ENCODE measurements around the gene HOTAIR. TPM values are rescaled to one million over a fixed set of nuclear protein-coding genes. Genes with fewer than 3 reads are reported as not detected.

Gene HOTAIR
- total RNA-seq, 1 donor from 2014 or later: not detected

GRCh38 chr12:54017027-54017788 is 42.5 kb upstream of the HOTAIR start:
- H3F3A ChIP-seq (ENCODE audit: low read depth): no peaks in the 10 kb centered on the region
- no peaks in the 10 kb centered on the region for H3K36me3 ChIP-seq
- Mint-ChIP-seq H3K27me3 (ENCODE audit: insufficient read depth, low read depth) (peaks cover 89% of the 10 kb centered on the region), H3K4me1 (no peaks in the 10 kb centered on the region), H3K9me3 (peaks cover 5% of the 10 kb centered on the region), H3K4me3 (peak overlapping the region; percentile 74), H3K27ac (no peak overlapping the region), H3K36me3 (no peaks in the 10 kb centered on the region)
- peak overlapping the region; percentile 39 for H3K4me3 ChIP-seq
- peak; percentile 75 for TF ChIP-seq EZH2phosphoT487 (IDR thresholded peaks at IDR 0.05)
- TF ChIP-seq, protein P1, sequence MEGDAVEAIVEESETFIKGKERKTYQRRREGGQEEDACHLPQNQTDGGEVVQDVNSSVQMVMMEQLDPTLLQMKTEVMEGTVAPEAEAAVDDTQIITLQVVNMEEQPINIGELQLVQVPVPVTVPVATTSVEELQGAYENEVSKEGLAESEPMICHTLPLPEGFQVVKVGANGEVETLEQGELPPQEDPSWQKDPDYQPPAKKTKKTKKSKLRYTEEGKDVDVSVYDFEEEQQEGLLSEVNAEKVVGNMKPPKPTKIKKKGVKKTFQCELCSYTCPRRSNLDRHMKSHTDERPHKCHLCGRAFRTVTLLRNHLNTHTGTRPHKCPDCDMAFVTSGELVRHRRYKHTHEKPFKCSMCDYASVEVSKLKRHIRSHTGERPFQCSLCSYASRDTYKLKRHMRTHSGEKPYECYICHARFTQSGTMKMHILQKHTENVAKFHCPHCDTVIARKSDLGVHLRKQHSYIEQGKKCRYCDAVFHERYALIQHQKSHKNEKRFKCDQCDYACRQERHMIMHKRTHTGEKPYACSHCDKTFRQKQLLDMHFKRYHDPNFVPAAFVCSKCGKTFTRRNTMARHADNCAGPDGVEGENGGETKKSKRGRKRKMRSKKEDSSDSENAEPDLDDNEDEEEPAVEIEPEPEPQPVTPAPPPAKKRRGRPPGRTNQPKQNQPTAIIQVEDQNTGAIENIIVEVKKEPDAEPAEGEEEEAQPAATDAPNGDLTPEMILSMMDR (IDR thresholded peaks at IDR 0.05): no peak
- TF ChIP-seq EZH2 (IDR thresholded peaks at IDR 0.05): peak; percentile 93
- H3K9me3 ChIP-seq (ENCODE audit: low read depth): no peaks in the 10 kb centered on the region
- no peaks in the 10 kb centered on the region for H3K79me2 ChIP-seq (ENCODE audit: low read depth)
- peaks cover 82% of the 10 kb centered on the region for H4K20me1 ChIP-seq (ENCODE audit: low read depth)
- no peak overlapping the region for H3K9ac ChIP-seq
- H3K27ac ChIP-seq: no peak overlapping the region
- DNase-seq (ENCODE audit: low spot score): peak; percentile 41
- peak overlapping the region; percentile 73 for H3K4me2 ChIP-seq
- H2AFZ ChIP-seq (replicated peaks): no peak overlapping the region
- no peaks in the 10 kb centered on the region for H3K4me1 ChIP-seq
- H3K27me3 ChIP-seq: peaks cover 100% of the 10 kb centered on the region

DNA sequence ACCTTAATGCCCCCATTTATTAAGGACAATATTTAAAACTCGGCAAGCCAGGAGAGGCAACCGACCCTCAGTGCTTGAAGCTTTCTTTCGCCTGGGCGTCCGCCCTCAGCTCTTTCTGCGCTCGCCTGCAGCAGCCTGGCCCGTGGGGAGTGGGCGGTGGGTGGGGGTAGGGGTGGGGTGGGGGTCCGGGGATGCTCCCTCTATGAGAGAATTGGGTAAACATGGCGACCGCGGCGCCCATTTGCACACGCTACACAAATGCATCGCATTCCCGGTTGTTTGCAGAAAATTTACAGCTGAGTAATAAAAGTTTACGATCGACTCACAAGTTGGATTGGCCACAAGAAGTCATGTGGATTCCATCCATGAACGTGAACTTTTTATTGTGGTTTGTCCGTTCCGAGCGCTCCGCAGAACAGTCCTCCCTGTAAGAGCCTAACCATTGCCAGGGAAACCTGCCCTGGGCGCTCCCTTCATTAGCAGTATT is 41.8 kb upstream of the HOTAIR start:
- H3K27ac ChIP-seq: no peak overlapping the region
- peaks cover 78% of the 10 kb centered on the region for H4K20me1 ChIP-seq (ENCODE audit: low read depth)
- H3F3A ChIP-seq (ENCODE audit: low read depth): no peaks in the 10 kb centered on the region
- no peak overlapping the region for H3K4me3 Mint-ChIP-seq
- peaks cover 5% of the 10 kb centered on the region for H3K9me3 Mint-ChIP-seq
- no peak overlapping the region for H3K4me3 ChIP-seq
- H3K9ac ChIP-seq: no peak overlapping the region
- no peaks in the 10 kb centered on the region for H3K9me3 ChIP-seq (ENCODE audit: low read depth)
- H3K36me3 ChIP-seq: no peaks in the 10 kb centered on the region
- peaks cover 89% of the 10 kb centered on the region for H3K27me3 Mint-ChIP-seq (ENCODE audit: insufficient read depth, low read depth)
- TF ChIP-seq EZH2 (IDR thresholded peaks at IDR 0.05) (no peak), EZH2phosphoT487 (IDR thresholded peaks at IDR 0.05) (no peak)
- TF ChIP-seq, protein P1 (IDR thresholded peaks at IDR 0.05): no peak
- no peak overlapping the region for H3K4me2 ChIP-seq
- H2AFZ ChIP-seq (replicated peaks): no peak overlapping the region
- DNase-seq (ENCODE audit: low spot score): no peak
- no peak overlapping the region for H3K27ac Mint-ChIP-seq
- H3K27me3 ChIP-seq: peaks cover 100% of the 10 kb centered on the region
- H3K79me2 ChIP-seq (ENCODE audit: low read depth): no peaks in the 10 kb centered on the region
- H3K4me1 Mint-ChIP-seq: no peaks in the 10 kb centered on the region
- no peaks in the 10 kb centered on the region for H3K36me3 Mint-ChIP-seq
- H3K4me1 ChIP-seq: no peaks in the 10 kb centered on the region

- no peak overlapping the region for H3K4me3 Mint-ChIP-seq
These were observed 41.3 kb upstream of the HOTAIR start for GRCh38 chr12:54016051-54016450.

More at GRCh38 chr12:54016051-54016450, 41.3 kb upstream of the HOTAIR start:
- Mint-ChIP-seq H3K4me1 (no peaks in the 10 kb centered on the region), H3K27ac (no peak overlapping the region), H3K36me3 (no peaks in the 10 kb centered on the region), H3K9me3 (peaks cover 5% of the 10 kb centered on the region), H3K27me3 (ENCODE audit: insufficient read depth, low read depth) (peaks cover 89% of the 10 kb centered on the region)
- H3K36me3 ChIP-seq: no peaks in the 10 kb centered on the region
- peaks cover 100% of the 10 kb centered on the region for H3K27me3 ChIP-seq
- H3K9ac ChIP-seq: no peak overlapping the region
- no peaks in the 10 kb centered on the region for H3K79me2 ChIP-seq (ENCODE audit: low read depth)
- H3K4me1 ChIP-seq: no peaks in the 10 kb centered on the region
- H3F3A ChIP-seq (ENCODE audit: low read depth): peaks cover 1% of the 10 kb centered on the region
- H3K9me3 ChIP-seq (ENCODE audit: low read depth): no peaks in the 10 kb centered on the region
- H3K4me3 ChIP-seq: no peak overlapping the region
- peaks cover 79% of the 10 kb centered on the region for H4K20me1 ChIP-seq (ENCODE audit: low read depth)
- no peak overlapping the region for H2AFZ ChIP-seq (replicated peaks)
- no peak overlapping the region for H3K4me2 ChIP-seq
- no peak for DNase-seq (ENCODE audit: low spot score)
- TF ChIP-seq EZH2 (IDR thresholded peaks at IDR 0.05) (no peak), EZH2phosphoT487 (IDR thresholded peaks at IDR 0.05) (no peak)
- TF ChIP-seq, protein P1 (IDR thresholded peaks at IDR 0.05): no peak
- no peak overlapping the region for H3K27ac ChIP-seq

Data from neural progenitor cell (in vitro differentiated cells).